K562 (cell line): ENCODE results near the gene NAT14. TPM values are rescaled to one million over a fixed set of nuclear protein-coding genes. Genes with fewer than 3 reads are reported as not detected.

ENCODE experiments used
- ATAC-seq: fragments of 200-7000 bp; cut with Tn5 transposase; 3 replicates; pipeline ENCODE4 v1.9.1; 2020; ENCODE audit warnings: moderate library complexity
- BruUV-seq: library from RNA; stranded (reverse); fragments of 400-500 nt; replicated peaks from 2 replicates; lab custom pipeline; 2021; lab: Mats Ljungman, UMichigan
- CTCF ChIA-PET: fragments of 300-600 bp; formaldehyde crosslinking; extraction: SDS; loops from one replicate; lab custom pipeline; 2021; ENCODE audit warnings: low intra/inter-chr PET ratio; lab: Yijun Ruan, JAX
- POLR2A ChIA-PET: fragments of 300-600, 350-650 bp; sonication (Branson Sonifier 250); formaldehyde crosslinking; extraction: SDS; loops from one replicate; lab custom pipeline; 2021; ENCODE audit warnings: antibody characterized with exemption, inconsistent platforms; lab: Yijun Ruan, JAX
- DNase-seq, 4 experiments: peaks; one replicate each; pipeline versions ENCODE4 v3.0.0 to v3.0.0-alpha.2; 2011 to 2018; ENCODE audit warnings: low spot score in 3 of 4, mixed read lengths in 3 of 4; ENCODE audit errors: extremely low read depth in 1 of 4
- FAIRE-seq: peaks from 2 replicates; lab custom pipeline; 2011; peaks lifted over from hg19 to GRCh38; lab: Jason Lieb, UNC
- H2AFZ ChIP-seq: 2 replicates; pipeline ENCODE4 v1.6.0; 2011; ENCODE audit warnings: low read depth, low read length, control low read depth, inconsistent platforms
- H3K27ac ChIP-seq: fragments of 200-600 bp; 3 replicates; pipeline ENCODE4 v1.8.0; 2011; ENCODE audit warnings: low read depth, mild to moderate bottlenecking, control low read depth, inconsistent platforms, low read length, moderate library complexity, mixed read lengths; ENCODE audit errors: extremely low read depth
- H3K27me3 ChIP-seq, 2 experiments: fragments of 300-600 bp in 1 of 2; 2 replicates in 1 of 2; 3 replicates in 1 of 2; pipeline versions ENCODE4 v1.6.0 to v1.8.0; 2011; ENCODE audit warnings: inconsistent platforms in 2 of 2, low read length in 2 of 2, mild to moderate bottlenecking in 1 of 2, mixed read lengths in 1 of 2, moderate library complexity in 1 of 2; ENCODE audit not compliant: control insufficient read depth in 2 of 2, insufficient read depth in 2 of 2
- H3K36me3 ChIP-seq: fragments of 300-600 bp; 3 replicates; pipeline ENCODE4 v1.8.0; 2011; ENCODE audit warnings: mild to moderate bottlenecking, low read length, inconsistent platforms; ENCODE audit not compliant: control insufficient read depth, insufficient read depth
- H3K4me1 ChIP-seq, 2 experiments: fragments of 200-600 bp in 1 of 2; replicated peaks in 1 of 2; 2 replicates in 1 of 2; 3 replicates in 1 of 2; pipeline versions ENCODE4 v1.5.1 to v1.8.0; 2011; ENCODE audit warnings: inconsistent platforms in 2 of 2, low read length in 2 of 2, mild to moderate bottlenecking in 1 of 2, mixed read lengths in 1 of 2, moderate library complexity in 1 of 2; ENCODE audit not compliant: control insufficient read depth in 2 of 2, insufficient read depth in 2 of 2
- H3K4me2 ChIP-seq: 2 replicates; pipeline ENCODE4 v1.6.1; 2011; ENCODE audit warnings: low read length, control low read depth, inconsistent platforms, mixed read lengths; ENCODE audit not compliant: insufficient read depth
- H3K4me3 ChIP-seq: fragments of 200-600 bp; sonication (generic), shearing (Covaris generic); 2 replicates; pipeline ENCODE4 v1.5.1; 2016; ENCODE audit warnings: control low read depth, inconsistent platforms
- H3K79me2 ChIP-seq: fragments of 200-600 bp; 3 replicates; pipeline ENCODE4 v1.8.0; 2011; ENCODE audit warnings: low read length, inconsistent platforms; ENCODE audit not compliant: control insufficient read depth, insufficient read depth
- H3K9ac ChIP-seq, 2 experiments: 2 replicates each; pipeline versions ENCODE4 v1.6.0 to v1.6.1; 2011; ENCODE audit warnings: low read depth in 2 of 2, low read length in 2 of 2, control low read depth in 1 of 2, inconsistent platforms in 1 of 2, mild to moderate bottlenecking in 1 of 2, mixed read lengths in 1 of 2; ENCODE audit not compliant: insufficient read depth in 1 of 2
- H3K9me1 ChIP-seq: one replicate; pipeline ENCODE4 v1.6.0; 2011; ENCODE audit warnings: inconsistent platforms, mild to moderate bottlenecking, low read length, moderate library complexity; ENCODE audit not compliant: control insufficient read depth, insufficient read depth
- H3K9me3 ChIP-seq: replicated peaks from 2 replicates; pipeline ENCODE4 v1.5.1; 2011; ENCODE audit warnings: low read depth, low read length, inconsistent platforms; ENCODE audit not compliant: control insufficient read depth, insufficient read depth
- H4K20me1 ChIP-seq: replicated peaks from 2 replicates; pipeline ENCODE4 v1.6.1; 2011; ENCODE audit warnings: low read length, inconsistent platforms, mixed read lengths; ENCODE audit not compliant: control insufficient read depth, insufficient read depth
- WGBS: fragments of 100-300 bp; shearing (Covaris generic); methylation state at CpG from one replicate; pipeline ENCODE4 v1.1.6; 2016; ENCODE audit warnings: low coverage, mixed read lengths; ENCODE audit not compliant: insufficient coverage; ENCODE audit errors: missing lambda C conversion rate; 5-methylcytosine and 5-hydroxymethylcytosine counted together
- in situ Hi-C: fragments of 300-500 bp; cut with MboI; formaldehyde crosslinking; loops from 4 replicates; pipeline ENCODE4 v1.15.0; 2018; ENCODE audit warnings: inconsistent platforms, mixed read lengths
- intact Hi-C: fragments of 100-400 bp; cut with micrococcal nuclease; formaldehyde crosslinking; loops from 2 replicates; pipeline ENCODE4 v1.14.2; 2022
- polyA plus RNA-seq, 8 experiments: library from polyadenylated mRNA; depleted of rRNA in 4 of 8; stranded (reverse) in 5 of 8; unstranded in 3 of 8; fragments of >200 nt; fragmentation: Nextera tagmentation in 2 of 8; fragmentation: Illumina TruSeq in 1 of 8; extraction: Ambion mirVana in 2 of 8; extraction: Trizol in 1 of 8; gene quantifications; 2 replicates each; pipeline versions ENCODE4 v1.2.1 to v1.2.3, GENCODE V29; 2011 to 2014; ENCODE audit warnings: inconsistent platforms in 1 of 8, missing spikeins in 1 of 8
- total RNA-seq, 7 experiments: library from RNA; depleted of rRNA in 6 of 7; stranded (reverse); fragments of >200 nt in 6 of 7; fragmentation: Illumina TruSeq in 2 of 7; extraction: Trizol in 2 of 7; gene quantifications; 2 replicates each; pipeline versions ENCODE4 v1.2.1 to v1.2.3, GENCODE V29; 2011 to 2021; ENCODE audit warnings: low replicate concordance in 1 of 7
- TF ChIP-seq, protein P1 (sequence below): sonication (generic); formaldehyde crosslinking; IDR thresholded peaks from 2 replicates; pipeline ENCODE4 v1.8.0; 2023; ENCODE audit warnings: mild to moderate bottlenecking, missing genetic modification reagents
- TF ChIP-seq, protein P2 (sequence below): fragments of 250-450 bp; sonication (Bioruptor Pico); IDR thresholded peaks from 2 replicates; pipeline ENCODE4 v1.8.0; 2021; ENCODE audit warnings: mild to moderate bottlenecking, moderate library complexity

The NAT14 gene
- total and polyA plus RNA-seq, 9 of the 15 experiments (the other 6 are each of a cell fraction or from before 2014, with no cell fraction given) = 2.4 to 77.0 (median 26.7) TPM

DNA sequence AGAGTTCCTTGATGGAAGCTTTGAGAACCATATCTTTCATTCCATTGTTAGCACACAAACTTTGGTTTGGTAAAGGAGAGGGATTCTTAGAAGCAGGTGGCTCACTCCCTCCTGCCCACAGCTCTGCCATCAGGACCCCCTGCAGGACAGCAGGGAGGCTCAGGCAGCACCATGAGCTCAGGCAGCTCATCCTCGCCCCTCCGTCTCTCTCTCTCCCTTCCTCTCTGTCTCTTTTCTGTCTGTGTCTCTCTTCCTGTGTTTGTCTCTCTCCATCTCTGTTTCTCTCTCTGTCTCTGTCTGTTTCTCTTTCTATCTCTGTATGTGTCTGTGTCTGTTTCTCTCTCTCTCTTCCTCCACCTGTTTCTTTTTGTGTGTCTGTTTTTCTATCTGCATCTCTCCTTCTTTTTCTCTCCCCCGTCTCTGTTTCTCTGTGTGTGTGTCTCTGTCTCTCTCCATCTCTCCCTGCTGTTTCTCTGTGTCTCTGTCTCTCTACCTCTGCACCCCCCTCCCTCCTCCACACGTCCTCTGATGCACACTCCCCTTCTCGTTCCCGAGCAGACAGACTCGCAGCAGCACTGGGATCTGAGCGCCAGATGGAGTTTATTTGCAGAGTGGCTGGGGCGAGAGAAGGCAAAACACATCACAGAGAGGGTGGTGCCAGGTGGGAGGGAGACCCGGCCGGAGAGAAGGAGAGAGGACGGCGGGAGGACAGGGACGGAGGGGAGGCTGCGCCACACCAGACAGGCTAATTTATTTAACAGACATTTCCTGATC, 43.2 kb downstream of the NAT14 start:
- intact Hi-C loops (no loop called here), in situ Hi-C loops (no loop called here)
- 28% methylated on average over 8 of the region's 15 CpGs for WGBS
- H3K9ac ChIP-seq = no peak overlapping the region
- ChIA-PET POLR2A (no interaction called here), CTCF (no interaction called here)
- H3K4me3 ChIP-seq = no peak overlapping the region
- BruUV-seq = no TSS peak
- TF ChIP-seq, protein P1, sequence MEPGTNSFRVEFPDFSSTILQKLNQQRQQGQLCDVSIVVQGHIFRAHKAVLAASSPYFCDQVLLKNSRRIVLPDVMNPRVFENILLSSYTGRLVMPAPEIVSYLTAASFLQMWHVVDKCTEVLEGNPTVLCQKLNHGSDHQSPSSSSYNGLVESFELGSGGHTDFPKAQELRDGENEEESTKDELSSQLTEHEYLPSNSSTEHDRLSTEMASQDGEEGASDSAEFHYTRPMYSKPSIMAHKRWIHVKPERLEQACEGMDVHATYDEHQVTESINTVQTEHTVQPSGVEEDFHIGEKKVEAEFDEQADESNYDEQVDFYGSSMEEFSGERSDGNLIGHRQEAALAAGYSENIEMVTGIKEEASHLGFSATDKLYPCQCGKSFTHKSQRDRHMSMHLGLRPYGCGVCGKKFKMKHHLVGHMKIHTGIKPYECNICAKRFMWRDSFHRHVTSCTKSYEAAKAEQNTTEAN (CRISPR knock-in tag) = 0 out of 2 replicates have a peak, but pooled peaks have one; percentile 40
- TF ChIP-seq, protein P2, sequence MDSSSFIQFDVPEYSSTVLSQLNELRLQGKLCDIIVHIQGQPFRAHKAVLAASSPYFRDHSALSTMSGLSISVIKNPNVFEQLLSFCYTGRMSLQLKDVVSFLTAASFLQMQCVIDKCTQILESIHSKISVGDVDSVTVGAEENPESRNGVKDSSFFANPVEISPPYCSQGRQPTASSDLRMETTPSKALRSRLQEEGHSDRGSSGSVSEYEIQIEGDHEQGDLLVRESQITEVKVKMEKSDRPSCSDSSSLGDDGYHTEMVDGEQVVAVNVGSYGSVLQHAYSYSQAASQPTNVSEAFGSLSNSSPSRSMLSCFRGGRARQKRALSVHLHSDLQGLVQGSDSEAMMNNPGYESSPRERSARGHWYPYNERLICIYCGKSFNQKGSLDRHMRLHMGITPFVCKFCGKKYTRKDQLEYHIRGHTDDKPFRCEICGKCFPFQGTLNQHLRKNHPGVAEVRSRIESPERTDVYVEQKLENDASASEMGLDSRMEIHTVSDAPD = no peak
- H3K4me2 ChIP-seq = no peak overlapping the region
- no peak overlapping the region for H3K27ac ChIP-seq
- DNase-seq (no peak), ATAC-seq (no peak), FAIRE-seq (no peak)
- H2AFZ ChIP-seq = no peak overlapping the region
- H3K36me3 ChIP-seq = no peaks in the 10 kb centered on the region
- H3K9me3 ChIP-seq = peaks cover 12% of the 10 kb centered on the region
- H3K27me3 ChIP-seq = no peaks in the 10 kb centered on the region; a peak in 2 of 5 replicates
- no peaks in the 10 kb centered on the region for H4K20me1 ChIP-seq
- no peaks in the 10 kb centered on the region for H3K79me2 ChIP-seq
- no peaks in the 10 kb centered on the region for H3K9me1 ChIP-seq
- H3K4me1 ChIP-seq = peaks cover 0 to 31% of the 10 kb centered on the region in 2 experiments; a peak in 3 of 5 replicates
